GM12801 (cell line): ENCODE results near the gene MBD4.

Experiments
- TF ChIP-seq, protein P1 (sequence below): IDR thresholded peaks from one replicate; pipeline ENCODE4 v1.5.1; 2011; ENCODE audit warnings: control low read depth; ENCODE audit not compliant: insufficient read length; ENCODE audit errors: extremely low read depth

MBD4 gene

DNA sequence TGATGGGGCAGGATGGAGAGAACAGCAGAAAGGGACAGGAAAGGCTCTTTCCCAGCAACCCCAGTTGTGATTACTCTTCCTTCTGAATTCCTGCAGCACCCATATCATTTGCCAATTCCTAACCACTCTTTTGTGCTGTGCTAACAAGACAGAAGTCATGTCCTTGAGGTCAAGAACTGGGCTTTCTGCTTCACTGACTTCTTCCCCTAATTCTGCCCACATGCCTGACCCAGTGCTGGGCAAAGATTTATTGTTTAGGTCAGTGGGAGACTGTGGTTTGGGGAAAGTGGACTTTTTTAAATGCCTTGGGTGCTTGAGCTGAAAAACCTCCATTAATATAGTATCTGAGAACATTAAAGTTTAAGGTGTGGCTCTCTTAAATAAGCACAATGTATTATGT lies 7.1 kb downstream of the MBD4 start:
- TF ChIP-seq, protein P1, sequence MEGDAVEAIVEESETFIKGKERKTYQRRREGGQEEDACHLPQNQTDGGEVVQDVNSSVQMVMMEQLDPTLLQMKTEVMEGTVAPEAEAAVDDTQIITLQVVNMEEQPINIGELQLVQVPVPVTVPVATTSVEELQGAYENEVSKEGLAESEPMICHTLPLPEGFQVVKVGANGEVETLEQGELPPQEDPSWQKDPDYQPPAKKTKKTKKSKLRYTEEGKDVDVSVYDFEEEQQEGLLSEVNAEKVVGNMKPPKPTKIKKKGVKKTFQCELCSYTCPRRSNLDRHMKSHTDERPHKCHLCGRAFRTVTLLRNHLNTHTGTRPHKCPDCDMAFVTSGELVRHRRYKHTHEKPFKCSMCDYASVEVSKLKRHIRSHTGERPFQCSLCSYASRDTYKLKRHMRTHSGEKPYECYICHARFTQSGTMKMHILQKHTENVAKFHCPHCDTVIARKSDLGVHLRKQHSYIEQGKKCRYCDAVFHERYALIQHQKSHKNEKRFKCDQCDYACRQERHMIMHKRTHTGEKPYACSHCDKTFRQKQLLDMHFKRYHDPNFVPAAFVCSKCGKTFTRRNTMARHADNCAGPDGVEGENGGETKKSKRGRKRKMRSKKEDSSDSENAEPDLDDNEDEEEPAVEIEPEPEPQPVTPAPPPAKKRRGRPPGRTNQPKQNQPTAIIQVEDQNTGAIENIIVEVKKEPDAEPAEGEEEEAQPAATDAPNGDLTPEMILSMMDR, result no peak

DNA sequence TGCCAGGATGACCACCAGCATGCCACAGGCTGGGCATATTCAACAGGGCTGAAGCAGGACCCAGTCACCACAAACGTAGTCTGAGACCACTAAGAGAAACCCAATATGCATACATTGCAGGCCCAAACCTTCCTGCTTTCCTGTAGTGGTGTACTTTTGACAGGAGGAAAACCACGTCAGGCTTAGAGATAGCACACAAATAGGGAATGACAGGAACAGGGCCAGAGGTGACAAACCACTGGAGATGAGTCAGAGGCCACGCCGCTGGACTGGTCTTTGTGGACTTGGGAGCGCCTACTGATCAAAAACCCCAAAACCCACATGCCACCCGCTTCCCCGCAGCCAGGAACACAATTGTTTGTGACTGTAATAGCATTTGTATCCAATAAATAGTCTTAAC lies 7.7 kb downstream of the MBD4 start:
- TF ChIP-seq, protein P1, result no peak

DNA sequence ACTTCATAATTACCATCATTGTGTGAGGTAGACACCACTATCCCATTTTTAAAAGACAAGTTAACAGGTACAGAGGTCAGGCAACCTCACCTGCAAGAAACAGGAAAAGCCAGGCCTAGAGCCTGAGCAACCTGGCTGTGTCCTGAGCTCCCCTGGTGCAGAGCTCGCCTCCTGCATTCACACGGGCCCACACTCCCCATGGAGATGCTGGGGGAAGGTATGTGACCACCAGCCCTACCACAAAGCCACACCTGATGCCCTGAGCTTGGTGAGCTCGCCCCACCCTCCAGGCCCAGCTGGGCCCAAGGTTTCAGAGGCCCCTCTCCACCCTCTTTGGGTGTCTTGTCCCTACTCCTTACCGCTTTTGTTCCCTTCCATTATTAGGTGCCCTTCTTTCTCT lies 10.1 kb downstream of the MBD4 start:
- TF ChIP-seq, protein P1, result no peak

DNA sequence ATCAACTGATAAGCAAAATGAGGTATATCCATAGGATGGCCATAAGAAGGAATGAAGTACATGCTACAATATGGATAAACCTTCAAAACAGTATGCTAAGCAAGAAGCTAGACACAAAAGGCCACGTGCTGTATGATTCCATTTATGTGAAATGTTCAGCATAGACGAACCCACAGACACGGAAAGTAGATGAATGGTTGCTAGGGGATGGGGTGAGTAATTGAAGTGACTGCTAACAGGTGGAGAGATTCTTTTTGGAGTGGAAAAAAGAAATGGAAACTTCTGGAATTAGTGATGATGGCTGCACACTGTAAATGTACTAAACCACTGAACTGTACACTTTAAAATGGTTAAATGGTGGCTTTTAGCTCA lies 10.7 kb downstream of the MBD4 start:
- TF ChIP-seq, protein P1, result no peak

DNA sequence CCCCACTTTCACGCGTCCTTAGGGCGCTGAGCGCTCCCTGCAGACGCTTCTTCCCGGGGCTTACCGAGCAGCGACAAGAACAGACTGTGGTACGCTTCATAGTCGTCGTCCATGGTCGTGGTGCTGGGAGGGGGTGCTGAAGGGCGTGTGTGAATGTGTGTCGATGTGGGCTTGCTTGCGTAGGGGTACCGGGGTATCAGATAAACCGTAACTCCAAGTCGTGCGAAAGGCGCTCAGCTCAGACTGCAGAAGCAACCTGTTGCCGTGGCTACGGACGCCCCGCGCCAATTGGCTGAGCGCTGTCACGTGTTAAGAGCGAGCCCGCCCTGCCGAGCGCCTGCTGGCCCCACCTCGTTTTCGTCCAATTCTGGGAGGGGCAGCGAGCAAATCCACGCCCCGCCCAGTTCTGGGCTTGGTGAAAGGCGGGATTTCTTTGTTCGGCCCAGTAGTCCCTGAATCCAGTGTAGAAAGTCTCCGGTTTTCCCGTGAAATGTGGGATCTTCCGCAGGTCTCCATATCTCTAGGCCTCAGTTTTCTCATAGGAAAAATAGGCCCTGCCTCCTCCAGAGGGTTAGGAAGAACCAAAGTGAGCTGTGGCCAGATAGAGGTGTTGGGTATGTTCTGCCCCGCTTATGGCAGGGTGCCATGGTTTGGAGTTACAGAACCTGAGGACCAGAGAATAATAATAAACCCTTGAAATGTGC lies 11.2 kb downstream of the MBD4 start, which contains the start of gene EFCAB12:
Gene EFCAB12, minus strand, starts transcription at position 261 of the 704 bp plus-strand sequence. Its CDS starts 148 bp downstream, at position 113.
- TF ChIP-seq, protein P1, result no peak

DNA sequence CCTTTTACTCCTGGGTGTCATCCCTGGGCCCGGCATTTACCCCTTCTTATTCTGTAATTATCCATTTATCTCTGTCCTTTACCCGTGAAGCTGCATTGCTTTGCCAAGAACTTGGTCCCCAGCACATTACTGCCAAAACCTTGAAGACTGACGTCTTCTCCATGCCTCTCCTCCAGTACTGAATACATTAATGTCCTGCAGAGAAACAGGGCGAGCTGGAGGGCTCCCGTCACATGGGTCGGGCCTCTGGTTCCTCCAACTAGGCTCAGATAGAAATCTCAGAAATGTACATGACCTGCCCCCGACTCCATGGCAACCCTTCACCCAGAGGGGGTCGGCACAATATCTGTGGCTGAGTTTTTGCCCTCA lies 11.8 kb downstream of the MBD4 start:
- TF ChIP-seq, protein P1, result no peak

DNA sequence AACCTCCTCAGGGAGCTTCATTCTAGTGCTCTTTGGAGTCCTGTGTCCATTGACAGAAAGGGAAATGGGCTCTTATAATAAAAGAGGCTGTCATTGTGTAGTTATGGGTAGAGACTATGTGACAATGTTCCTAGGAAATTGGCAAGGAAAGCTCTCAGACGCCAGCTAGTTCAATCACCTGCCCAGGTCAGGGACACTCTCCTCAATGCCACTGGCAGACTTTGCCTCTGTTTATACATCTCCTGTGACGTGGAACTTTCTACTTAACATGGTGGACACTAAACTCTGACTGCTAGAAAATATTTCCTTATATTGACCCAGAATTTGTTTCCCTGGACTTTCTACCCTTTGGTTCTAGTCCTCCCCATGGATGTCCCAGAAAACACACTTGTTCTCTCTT lies 14.1 kb downstream of the MBD4 start:
- TF ChIP-seq, protein P1, result no peak
